Activated T-helper 2 cell treated with anti-CD3 and anti-CD28 coated beads, Interferon-gamma antibody, Interleukin-2, Interleukin-4, amounts not matched to agents 10 μg/mL and 5 μg/mL and 100 μg/mL, durations not matched to agents 14 hours and 24 hours and 36 hours (primary cell): ENCODE data around the gene ITGA5. TPM values are rescaled to one million over a fixed set of nuclear protein-coding genes. Genes with fewer than 3 reads are reported as not detected.
A peak's percentile ranks its signal among the peaks of the same experiment; 100 is the strongest.

ENCODE experiments used
- DNase-seq: peaks from one replicate; pipeline ENCODE4 v3.0.0; 2021; ENCODE audit warnings: low spot score
- H3K27ac Mint-ChIP-seq: one replicate; pipeline ENCODE4 v1.8.0; 2021; ENCODE audit warnings: mixed read lengths
- H3K27me3 Mint-ChIP-seq: one replicate; pipeline ENCODE4 v1.8.0; 2021; ENCODE audit warnings: low read depth, mixed read lengths
- H3K36me3 Mint-ChIP-seq: one replicate; pipeline ENCODE4 v1.8.0; 2021; ENCODE audit warnings: low read depth, mixed read lengths
- H3K4me1 Mint-ChIP-seq: one replicate; pipeline ENCODE4 v1.8.0; 2021; ENCODE audit warnings: low read depth, mixed read lengths
- H3K4me3 Mint-ChIP-seq: one replicate; pipeline ENCODE4 v1.8.0; 2021; ENCODE audit warnings: low read depth, mild to moderate bottlenecking, moderate library complexity, mixed read lengths
- H3K9me3 Mint-ChIP-seq: one replicate; pipeline ENCODE4 v1.8.0; 2021; ENCODE audit warnings: mixed read lengths
- intact Hi-C: fragments of 100-400 bp; cut with micrococcal nuclease; formaldehyde crosslinking; loops from one replicate; pipeline ENCODE4 v1.15.1; 2023
- total RNA-seq: library from RNA; stranded (reverse); gene quantifications from 2 replicates; pipeline ENCODE4 v1.2.3, GENCODE V29; 2022

The ITGA5 gene
- total RNA-seq, 1 donor from 2014 or later = 41.4 TPM

GRCh38 chr12:54426690-54427089 is 7.6 kb upstream of the ITGA5 start:
- Mint-ChIP-seq H3K4me3 (no peak overlapping the region), H3K36me3 (no peaks in the 10 kb centered on the region), H3K9me3 (no peaks in the 10 kb centered on the region), H3K27ac (no peak overlapping the region), H3K27me3 (peaks cover 42% of the 10 kb centered on the region), H3K4me1 (peaks cover 23% of the 10 kb centered on the region)
- intact Hi-C loops = no loop called here
- DNase-seq = no peak

- Mint-ChIP-seq H3K27ac (no peak overlapping the region), H3K36me3 (no peaks in the 10 kb centered on the region), H3K27me3 (peaks cover 47% of the 10 kb centered on the region), H3K9me3 (no peaks in the 10 kb centered on the region), H3K4me3 (no peak overlapping the region), H3K4me1 (peaks cover 21% of the 10 kb centered on the region)
- intact Hi-C loops = no loop called here
- no peak for DNase-seq
These were observed 6.6 kb upstream of the ITGA5 start for GRCh38 chr12:54425702-54426101.

- peaks cover 22% of the 10 kb centered on the region for H3K4me1 Mint-ChIP-seq
- DNase-seq = no peak
- H3K4me3 Mint-ChIP-seq = no peak overlapping the region
- H3K36me3 Mint-ChIP-seq = no peaks in the 10 kb centered on the region
- H3K27me3 Mint-ChIP-seq = peaks cover 45% of the 10 kb centered on the region
- no peak overlapping the region for H3K27ac Mint-ChIP-seq
- intact Hi-C loops = no loop called here
- no peaks in the 10 kb centered on the region for H3K9me3 Mint-ChIP-seq
These were observed 5.2 kb upstream of the ITGA5 start for GRCh38 chr12:54424224-54424623.

GRCh38 chr12:54423816-54424150 is 4.7 kb upstream of the ITGA5 start:
- no peak for DNase-seq
- peaks cover 22% of the 10 kb centered on the region for H3K4me1 Mint-ChIP-seq
- H3K27ac Mint-ChIP-seq = no peak overlapping the region
- intact Hi-C loops = no loop called here
- H3K4me3 Mint-ChIP-seq = no peak overlapping the region
- no peaks in the 10 kb centered on the region for H3K36me3 Mint-ChIP-seq
- peaks cover 45% of the 10 kb centered on the region for H3K27me3 Mint-ChIP-seq
- no peaks in the 10 kb centered on the region for H3K9me3 Mint-ChIP-seq

GRCh38 chr12:54421879-54422250 is 2.8 kb upstream of the ITGA5 start:
- peaks cover 42% of the 10 kb centered on the region for H3K27me3 Mint-ChIP-seq
- H3K36me3 Mint-ChIP-seq = no peaks in the 10 kb centered on the region
- peaks cover 20% of the 10 kb centered on the region for H3K4me1 Mint-ChIP-seq
- H3K4me3 Mint-ChIP-seq = no peak overlapping the region
- no peak for DNase-seq
- no peak overlapping the region for H3K27ac Mint-ChIP-seq
- intact Hi-C loops = no loop called here
- no peaks in the 10 kb centered on the region for H3K9me3 Mint-ChIP-seq

GRCh38 chr12:54421175-54421878 is 2.3 kb upstream of the ITGA5 start:
- Mint-ChIP-seq H3K36me3 (no peaks in the 10 kb centered on the region), H3K9me3 (no peaks in the 10 kb centered on the region), H3K4me1 (peaks cover 26% of the 10 kb centered on the region), H3K27me3 (peaks cover 38% of the 10 kb centered on the region), H3K27ac (peak overlapping the region; percentile 7), H3K4me3 (peak overlapping the region; percentile 6)
- intact Hi-C loops = no loop called here
- DNase-seq = no peak

- Mint-ChIP-seq H3K4me3 (peak overlapping the region; percentile 68), H3K4me1 (peaks cover 29% of the 10 kb centered on the region), H3K36me3 (no peaks in the 10 kb centered on the region), H3K9me3 (no peaks in the 10 kb centered on the region), H3K27ac (no peak overlapping the region), H3K27me3 (peaks cover 32% of the 10 kb centered on the region)
- DNase-seq = no peak
- intact Hi-C loops = no loop called here
These were observed 1.7 kb upstream of the ITGA5 start for GRCh38 chr12:54420766-54421144.

- peak overlapping the region; percentile 85 for H3K27ac Mint-ChIP-seq
- DNase-seq = no peak
- H3K9me3 Mint-ChIP-seq = no peaks in the 10 kb centered on the region
- H3K4me1 Mint-ChIP-seq = peaks cover 40% of the 10 kb centered on the region
- H3K4me3 Mint-ChIP-seq = peak overlapping the region; percentile 94
- no peaks in the 10 kb centered on the region for H3K36me3 Mint-ChIP-seq
- peaks cover 23% of the 10 kb centered on the region for H3K27me3 Mint-ChIP-seq
- intact Hi-C loops = no loop called here
These were observed 502 bp downstream of the ITGA5 start for GRCh38 chr12:54418441-54419087.

- Mint-ChIP-seq H3K27ac (peak overlapping the region; percentile 85), H3K9me3 (no peaks in the 10 kb centered on the region)
- no peak for DNase-seq
These were observed 1.2 kb downstream of the ITGA5 start for GRCh38 chr12:54417712-54418440.

GRCh38 chr12:54416687-54417603 is 2.1 kb downstream of the ITGA5 start:
- intact Hi-C loops = no loop called here
- Mint-ChIP-seq H3K4me1 (peaks cover 48% of the 10 kb centered on the region), H3K9me3 (no peaks in the 10 kb centered on the region), H3K4me3 (peak overlapping the region; percentile 94), H3K36me3 (peaks cover 3% of the 10 kb centered on the region), H3K27ac (peak overlapping the region; percentile 85), H3K27me3 (peaks cover 10% of the 10 kb centered on the region)
- no peak for DNase-seq

More at GRCh38 chr12:54417712-54418440, 1.2 kb downstream of the ITGA5 start:
- Mint-ChIP-seq H3K4me1 (peaks cover 42% of the 10 kb centered on the region), H3K4me3 (peak overlapping the region; percentile 94), H3K27me3 (peaks cover 18% of the 10 kb centered on the region), H3K36me3 (no peaks in the 10 kb centered on the region)
- intact Hi-C loops = no loop called here

GRCh38 chr12:54415221-54415929 is 3.7 kb downstream of the ITGA5 start:
- Mint-ChIP-seq H3K27me3 (no peaks in the 10 kb centered on the region), H3K27ac (peak overlapping the region; percentile 82), H3K4me3 (no peak overlapping the region), H3K4me1 (peaks cover 54% of the 10 kb centered on the region), H3K36me3 (peaks cover 7% of the 10 kb centered on the region), H3K9me3 (no peaks in the 10 kb centered on the region)
- no peak for DNase-seq
- intact Hi-C loops = no loop called here
